ENCODE data around the gene PRIMPOL.
"Not testable (repeated sequence)": the region's sequence is repeated elsewhere in the genome, so short reads cannot be mapped to it uniquely, and the experiment has no call there.

Gene PRIMPOL

DNA sequence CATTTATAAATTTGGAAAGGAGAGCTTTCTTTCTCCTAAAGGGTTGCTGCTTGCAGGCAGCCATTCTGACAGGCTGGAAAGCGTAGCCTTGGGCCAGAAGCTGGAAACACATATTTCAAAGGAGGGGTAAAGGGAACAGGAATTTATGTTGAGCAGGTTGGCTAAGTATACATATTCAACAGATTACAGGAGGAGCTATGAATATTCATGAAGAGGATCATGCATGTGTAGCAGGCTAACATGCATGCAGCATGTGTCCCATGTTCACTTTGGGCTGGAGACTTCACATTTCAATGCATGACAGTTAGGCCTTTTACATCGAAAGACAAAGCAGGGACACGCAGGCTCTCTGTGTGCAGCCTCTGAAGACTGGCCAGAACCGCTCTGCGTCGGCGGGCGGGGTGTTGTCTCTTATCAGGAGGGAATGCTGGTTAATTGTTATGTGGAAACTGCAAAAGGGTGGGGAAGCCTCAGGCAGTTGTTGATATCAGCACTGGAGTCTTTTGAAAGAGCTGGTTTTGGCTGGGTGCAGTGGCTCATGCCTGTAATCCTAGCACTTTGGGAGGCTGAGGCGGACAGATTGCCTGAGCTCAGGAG is 31.8 kb upstream of the PRIMPOL start:
- peak; percentile 66 for FAIRE-seq
- no peak for DNase-seq (ENCODE audit: insufficient read length, low spot score)
- peak; percentile 88 for TF ChIP-seq POU2F2 (IDR thresholded peaks at IDR 0.05; ENCODE audit: low read depth, low read length)
- TF ChIP-seq SPI1 (IDR thresholded peaks at IDR 0.05; ENCODE audit: low read depth, low read length) = no peak

- FAIRE-seq = no peak
- no peak for TF ChIP-seq POLR2A (IDR thresholded peaks at IDR 0.05; ENCODE audit: low read depth, low read length)
- TF ChIP-seq POU2F2 (IDR thresholded peaks at IDR 0.05; ENCODE audit: low read depth, low read length) = no peak
- no peak for TF ChIP-seq PAX5 (IDR thresholded peaks at IDR 0.05; ENCODE audit: insufficient read depth, low read length, severe bottlenecking)
- TF ChIP-seq POLR2AphosphoS5 (IDR thresholded peaks at IDR 0.05; ENCODE audit: low read depth, low read length) = no peak
- TF ChIP-seq TAF1 (IDR thresholded peaks at IDR 0.05; ENCODE audit: low read depth, low read length) = no peak
- TF ChIP-seq SPI1 (IDR thresholded peaks at IDR 0.05; ENCODE audit: low read depth, low read length) = no peak
- no peak for DNase-seq (ENCODE audit: insufficient read length, low spot score)
Observed at GRCh38 chr4:184620212-184620867, 29.2 kb upstream of the PRIMPOL start.

- no peak for DNase-seq (ENCODE audit: insufficient read length, low spot score)
- FAIRE-seq = no peak
- TF ChIP-seq POLR2A (IDR thresholded peaks at IDR 0.05; ENCODE audit: low read depth, low read length) (no peak), POU2F2 (IDR thresholded peaks at IDR 0.05; ENCODE audit: low read depth, low read length) (no peak), PAX5 (IDR thresholded peaks at IDR 0.05; ENCODE audit: insufficient read depth, low read length, severe bottlenecking) (no peak), TAF1 (IDR thresholded peaks at IDR 0.05; ENCODE audit: low read depth, low read length) (no peak), POLR2AphosphoS5 (IDR thresholded peaks at IDR 0.05; ENCODE audit: low read depth, low read length) (no peak), SPI1 (IDR thresholded peaks at IDR 0.05; ENCODE audit: low read depth, low read length) (no peak)
Observed at GRCh38 chr4:184621518-184621917, 28.0 kb upstream of the PRIMPOL start.

GRCh38 chr4:184624504-184624903 is 25.0 kb upstream of the PRIMPOL start:
- FAIRE-seq; DNase-seq (ENCODE audit: insufficient read length, low spot score): not testable (repeated sequence)

GRCh38 chr4:184624972-184625554 is 24.5 kb upstream of the PRIMPOL start:
- no peak for DNase-seq (ENCODE audit: insufficient read length, low spot score)
- no peak for TF ChIP-seq PAX5 (IDR thresholded peaks at IDR 0.05; ENCODE audit: insufficient read depth, low read length, severe bottlenecking)
- no peak for TF ChIP-seq SPI1 (IDR thresholded peaks at IDR 0.05; ENCODE audit: low read depth, low read length)
- TF ChIP-seq TAF1 (IDR thresholded peaks at IDR 0.05; ENCODE audit: low read depth, low read length) = no peak
- TF ChIP-seq POLR2AphosphoS5 (IDR thresholded peaks at IDR 0.05; ENCODE audit: low read depth, low read length) = no peak

DNA sequence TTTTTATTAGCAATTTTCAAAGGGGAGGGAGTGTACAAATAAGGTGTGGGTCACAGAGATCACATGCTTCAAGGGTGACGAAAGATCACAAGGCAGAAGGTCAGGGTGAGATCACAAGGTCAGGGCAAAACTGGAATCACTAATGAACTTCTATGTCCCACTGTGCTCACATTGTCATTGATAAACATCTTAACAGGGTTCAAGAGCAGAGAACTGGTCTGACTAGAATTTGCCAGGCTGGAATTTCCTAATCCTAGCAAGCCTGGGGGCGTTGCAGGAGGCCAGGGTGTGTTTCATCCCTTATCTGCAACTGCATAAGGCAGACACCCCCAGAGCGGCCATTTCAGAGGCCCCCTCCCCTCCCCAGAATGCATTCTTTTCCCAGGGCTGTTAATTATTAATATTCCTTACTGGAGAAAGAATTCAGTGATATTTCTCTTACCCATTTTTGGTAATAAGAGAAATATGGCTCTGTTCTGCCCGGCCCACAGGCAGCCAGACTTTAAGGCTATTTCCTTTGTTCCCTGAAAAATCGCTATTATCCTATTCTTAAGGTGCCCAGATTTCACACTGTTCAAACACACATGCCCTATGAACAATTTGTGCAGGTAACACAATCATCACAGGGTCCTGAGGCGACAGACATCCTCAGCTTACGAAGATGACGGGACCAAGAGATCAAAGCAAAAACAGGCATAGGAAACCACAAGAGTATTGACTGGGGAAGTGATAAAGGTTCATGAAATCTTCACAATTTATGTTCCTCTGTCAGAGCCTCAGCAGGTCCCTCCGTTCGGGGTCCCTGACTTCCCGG is 23.5 kb upstream of the PRIMPOL start:
- not testable (repeated sequence) for FAIRE-seq; DNase-seq (ENCODE audit: insufficient read length, low spot score)

More at GRCh38 chr4:184624972-184625554, 24.5 kb upstream of the PRIMPOL start:
- no peak for FAIRE-seq

DNA sequence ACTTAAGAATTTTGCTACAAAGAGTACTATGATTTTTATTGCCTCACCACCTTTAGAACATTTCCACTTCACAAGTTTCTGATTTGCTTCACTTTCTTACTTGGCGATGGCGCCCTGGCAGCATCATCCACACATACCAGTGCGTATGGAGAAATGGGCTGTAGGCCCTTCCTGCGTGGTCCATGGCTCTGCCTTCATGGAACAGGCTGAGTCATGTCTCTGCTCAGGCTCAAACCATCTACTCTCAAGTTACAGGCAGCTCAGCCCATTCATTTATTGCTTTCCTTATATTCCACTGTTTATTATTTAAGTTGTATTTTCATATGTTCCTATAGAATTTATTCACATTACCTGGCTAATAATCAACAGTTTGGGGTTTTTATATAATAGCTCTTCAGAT is 21.4 kb upstream of the PRIMPOL start:
- TF ChIP-seq POLR2A (IDR thresholded peaks at IDR 0.05; ENCODE audit: low read depth, low read length) = no peak
- no peak for TF ChIP-seq SPI1 (IDR thresholded peaks at IDR 0.05; ENCODE audit: low read depth, low read length)
- no peak for TF ChIP-seq TAF1 (IDR thresholded peaks at IDR 0.05; ENCODE audit: low read depth, low read length)
- no peak for TF ChIP-seq POU2F2 (IDR thresholded peaks at IDR 0.05; ENCODE audit: low read depth, low read length)
- TF ChIP-seq POLR2AphosphoS5 (IDR thresholded peaks at IDR 0.05; ENCODE audit: low read depth, low read length) = no peak
- TF ChIP-seq PAX5 (IDR thresholded peaks at IDR 0.05; ENCODE audit: insufficient read depth, low read length, severe bottlenecking) = no peak
- FAIRE-seq = no peak
- no peak for DNase-seq (ENCODE audit: insufficient read length, low spot score)

DNA sequence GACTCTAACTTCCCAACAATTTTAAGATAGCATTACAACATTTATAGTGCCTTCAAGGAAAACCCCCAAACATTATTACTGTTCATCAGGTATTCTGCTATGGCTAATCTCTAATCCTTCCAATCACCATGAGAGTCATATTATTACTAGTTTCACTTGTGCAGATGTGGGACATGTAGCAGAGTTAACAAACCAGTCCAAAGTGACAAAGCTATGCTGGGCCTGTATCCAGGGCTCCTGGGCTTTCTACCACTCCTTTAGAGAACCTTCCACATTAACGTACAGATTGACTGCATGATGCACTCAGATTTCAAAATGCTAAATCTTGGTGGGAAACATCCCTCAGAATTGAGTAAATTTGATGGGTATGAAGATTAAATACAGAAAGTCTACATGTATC is 16.7 kb upstream of the PRIMPOL start:
- TF ChIP-seq POLR2AphosphoS5 (IDR thresholded peaks at IDR 0.05; ENCODE audit: low read depth, low read length) (no peak), POU2F2 (IDR thresholded peaks at IDR 0.05; ENCODE audit: low read depth, low read length) (no peak), PAX5 (IDR thresholded peaks at IDR 0.05; ENCODE audit: insufficient read depth, low read length, severe bottlenecking) (no peak), TAF1 (IDR thresholded peaks at IDR 0.05; ENCODE audit: low read depth, low read length) (no peak), SPI1 (IDR thresholded peaks at IDR 0.05; ENCODE audit: low read depth, low read length) (no peak), POLR2A (IDR thresholded peaks at IDR 0.05; ENCODE audit: low read depth, low read length) (no peak)
- no peak for DNase-seq (ENCODE audit: insufficient read length, low spot score)
- FAIRE-seq = no peak

- TF ChIP-seq SPI1 (IDR thresholded peaks at IDR 0.05; ENCODE audit: low read depth, low read length) (no peak), POLR2AphosphoS5 (IDR thresholded peaks at IDR 0.05; ENCODE audit: low read depth, low read length) (no peak), POLR2A (IDR thresholded peaks at IDR 0.05; ENCODE audit: low read depth, low read length) (no peak), TAF1 (IDR thresholded peaks at IDR 0.05; ENCODE audit: low read depth, low read length) (no peak)
- DNase-seq (ENCODE audit: insufficient read length, low spot score) = no peak
- FAIRE-seq = peak; percentile 33
Observed at GRCh38 chr4:184635381-184635780, 14.2 kb upstream of the PRIMPOL start.

GRCh38 chr4:184636144-184636543 is 13.4 kb upstream of the PRIMPOL start:
- DNase-seq (ENCODE audit: insufficient read length, low spot score) = no peak
- FAIRE-seq = no peak
- no peak for TF ChIP-seq POLR2A (IDR thresholded peaks at IDR 0.05; ENCODE audit: low read depth, low read length)
- TF ChIP-seq SPI1 (IDR thresholded peaks at IDR 0.05; ENCODE audit: low read depth, low read length) = no peak
- TF ChIP-seq PAX5 (IDR thresholded peaks at IDR 0.05; ENCODE audit: insufficient read depth, low read length, severe bottlenecking) = no peak
- no peak for TF ChIP-seq POLR2AphosphoS5 (IDR thresholded peaks at IDR 0.05; ENCODE audit: low read depth, low read length)
- no peak for TF ChIP-seq POU2F2 (IDR thresholded peaks at IDR 0.05; ENCODE audit: low read depth, low read length)
- no peak for TF ChIP-seq TAF1 (IDR thresholded peaks at IDR 0.05; ENCODE audit: low read depth, low read length)
